PC-3 (cell line): Measurements from ENCODE around the gene NVL.

Source experiments
- CTCF ChIP-seq: fragments of 300-600 bp; sonication (generic); conservative IDR thresholded peaks from 2 replicates; pipeline ENCODE4 v1.5.1; 2017; ENCODE audit warnings: antibody characterized with exemption, low read depth, mild to moderate bottlenecking, low read length
- EZH2 ChIP-seq: fragments of 300-600 bp; sonication (generic); IDR thresholded peaks from one replicate; pipeline ENCODE4 v1.6.1; 2017; ENCODE audit warnings: antibody characterized with exemption, mild to moderate bottlenecking, low read length; ENCODE audit not compliant: unreplicated experiment
- EZH2phosphoT487 ChIP-seq: fragments of 300-600 bp; sonication (generic); IDR thresholded peaks from 2 replicates; pipeline ENCODE4 v1.6.1; 2018; ENCODE audit warnings: mild to moderate bottlenecking, antibody characterized with exemption, low read length, borderline replicate concordance

- TF ChIP-seq CTCF = no peak
- TF ChIP-seq EZH2 = no peak
- TF ChIP-seq EZH2phosphoT487 = no peak
Measured at GRCh38 chr1:224196813-224197600, 133.0 kb downstream of the NVL start.
